Liver (tissue), 3 donors: ENCODE measurements around the gene PSMD14.

Experiments used
- EGR1 ChIP-seq, 2 donors: IDR thresholded peaks; 2 replicates each; pipeline ENCODE4 v1.6.1; 2016 to 2018; ENCODE audit warnings: antibody characterized with exemption in 2 of 2, low read depth in 2 of 2
- MAX ChIP-seq: IDR thresholded peaks from 2 replicates; pipeline ENCODE4 v1.6.1; 2016; ENCODE audit warnings: antibody characterized with exemption
- TF ChIP-seq, protein P1 (sequence below): fragments of 150-350 bp; IDR thresholded peaks from 2 replicates; pipeline ENCODE4 v1.5.1; 2017; ENCODE audit warnings: improper control_type of control experiment, low read depth, low read length; ENCODE audit not compliant: missing input control
- donor health status: healthy.
- donor health status: healthy.

DNA sequence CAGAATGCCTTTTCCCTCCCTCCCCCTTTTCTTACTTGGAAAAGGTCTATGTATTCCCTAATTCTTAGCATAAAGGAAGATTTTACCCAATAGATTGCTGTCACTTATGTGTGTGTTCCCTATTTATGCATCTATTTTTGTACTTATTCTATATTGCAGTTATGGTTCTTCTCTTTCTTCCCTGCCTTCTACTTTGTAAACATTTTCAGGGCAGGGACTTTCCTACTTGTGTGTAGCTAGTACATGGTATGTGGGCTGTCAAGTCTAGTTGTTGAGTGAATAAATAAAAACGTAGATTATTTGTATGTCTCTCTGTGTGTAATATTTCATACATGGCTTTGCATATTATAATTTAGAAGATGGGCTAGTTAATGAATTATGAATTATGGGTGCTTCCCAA lies 45.3 kb downstream of the PSMD14 start:
- no peak for TF ChIP-seq EGR1 (IDR thresholded peaks at IDR 0.05; ENCODE audit: low read depth in 2 of 2)
- no peak for TF ChIP-seq MAX
- TF ChIP-seq, protein P1, sequence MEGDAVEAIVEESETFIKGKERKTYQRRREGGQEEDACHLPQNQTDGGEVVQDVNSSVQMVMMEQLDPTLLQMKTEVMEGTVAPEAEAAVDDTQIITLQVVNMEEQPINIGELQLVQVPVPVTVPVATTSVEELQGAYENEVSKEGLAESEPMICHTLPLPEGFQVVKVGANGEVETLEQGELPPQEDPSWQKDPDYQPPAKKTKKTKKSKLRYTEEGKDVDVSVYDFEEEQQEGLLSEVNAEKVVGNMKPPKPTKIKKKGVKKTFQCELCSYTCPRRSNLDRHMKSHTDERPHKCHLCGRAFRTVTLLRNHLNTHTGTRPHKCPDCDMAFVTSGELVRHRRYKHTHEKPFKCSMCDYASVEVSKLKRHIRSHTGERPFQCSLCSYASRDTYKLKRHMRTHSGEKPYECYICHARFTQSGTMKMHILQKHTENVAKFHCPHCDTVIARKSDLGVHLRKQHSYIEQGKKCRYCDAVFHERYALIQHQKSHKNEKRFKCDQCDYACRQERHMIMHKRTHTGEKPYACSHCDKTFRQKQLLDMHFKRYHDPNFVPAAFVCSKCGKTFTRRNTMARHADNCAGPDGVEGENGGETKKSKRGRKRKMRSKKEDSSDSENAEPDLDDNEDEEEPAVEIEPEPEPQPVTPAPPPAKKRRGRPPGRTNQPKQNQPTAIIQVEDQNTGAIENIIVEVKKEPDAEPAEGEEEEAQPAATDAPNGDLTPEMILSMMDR, result no peak
